ENCODE measurements around the gene HSPA8. TPM values are rescaled to one million over a fixed set of nuclear protein-coding genes. Genes with fewer than 3 reads are reported as not detected.
A peak's percentile ranks its signal among the peaks of the same experiment; 100 is the strongest.

The HSPA8 gene
- total RNA-seq, 3 donors from 2014 or later = 691 to 851 (median 698) TPM

GRCh38 chr11:123056835-123057491, 5.0 kb downstream of the HSPA8 start:
- no peaks in the 10 kb centered on the region for H3K9me3 ChIP-seq
- H3K36me3 ChIP-seq = no peaks in the 10 kb centered on the region
- H3K4me1 ChIP-seq = peaks cover 9 to 10% of the 10 kb centered on the region in 2 donors
- intact Hi-C loops (cut with DNase I; ENCODE audit: low total_unique reads) = no loop called here
- no peak for DNase-seq (ENCODE audit: low spot score in 2 of 2)
- no peak overlapping the region for H3K27ac ChIP-seq
- TF ChIP-seq POLR2AphosphoS5 (IDR thresholded peaks at IDR 0.05) (no peak), CTCF (IDR thresholded peaks at IDR 0.05) (no peak), POLR2A (IDR thresholded peaks at IDR 0.05) (no peak)
- no peak overlapping the region for H3K4me3 ChIP-seq
- no peaks in the 10 kb centered on the region for H3K27me3 ChIP-seq

GRCh38 chr11:123055191-123055901, 6.6 kb downstream of the HSPA8 start:
- intact Hi-C loops (cut with DNase I; ENCODE audit: low total_unique reads) = no loop called here
- H3K9me3 ChIP-seq = no peaks in the 10 kb centered on the region
- no peak overlapping the region for H3K4me3 ChIP-seq
- DNase-seq (ENCODE audit: low spot score in 2 of 2) = no peak
- H3K36me3 ChIP-seq = no peaks in the 10 kb centered on the region
- no peak overlapping the region for H3K27ac ChIP-seq
- TF ChIP-seq CTCF (IDR thresholded peaks at IDR 0.05) (no peak), POLR2AphosphoS5 (IDR thresholded peaks at IDR 0.05) (no peak), POLR2A (IDR thresholded peaks at IDR 0.05) (no peak)
- H3K27me3 ChIP-seq = no peaks in the 10 kb centered on the region
- H3K4me1 ChIP-seq = peaks cover 9 to 10% of the 10 kb centered on the region in 2 donors

GRCh38 chr11:123054301-123055065, 7.5 kb downstream of the HSPA8 start:
- H3K36me3 ChIP-seq = no peaks in the 10 kb centered on the region
- no peaks in the 10 kb centered on the region for H3K27me3 ChIP-seq
- no peaks in the 10 kb centered on the region for H3K9me3 ChIP-seq
- peaks cover 9 to 10% of the 10 kb centered on the region in 2 donors for H3K4me1 ChIP-seq
- no peak for DNase-seq (ENCODE audit: low spot score in 2 of 2)
- intact Hi-C loops (cut with DNase I; ENCODE audit: low total_unique reads) = no loop called here
- TF ChIP-seq POLR2A (IDR thresholded peaks at IDR 0.05) (no peak), CTCF (IDR thresholded peaks at IDR 0.05) (peak; percentile 63 to 69 (median 66))
- no peak overlapping the region for H3K4me3 ChIP-seq
- H3K27ac ChIP-seq = peak overlapping the region in 1 of 2 donors; percentile 4

- Histone ChIP-seq H3K27me3 (no peaks in the 10 kb centered on the region), H3K9me3 (no peaks in the 10 kb centered on the region), H3K4me1 (no peaks in the 10 kb centered on the region), H3K4me3 (no peak overlapping the region), H3K36me3 (no peaks in the 10 kb centered on the region), H3K27ac (no peak overlapping the region)
- DNase-seq (ENCODE audit: low spot score in 2 of 2) = no peak
- TF ChIP-seq POLR2A (IDR thresholded peaks at IDR 0.05) (no peak), POLR2AphosphoS5 (IDR thresholded peaks at IDR 0.05) (no peak), CTCF (IDR thresholded peaks at IDR 0.05) (no peak)
- intact Hi-C loops (cut with DNase I; ENCODE audit: low total_unique reads) = no loop called here
Measured at GRCh38 chr11:123052901-123053721, 8.8 kb downstream of the HSPA8 start.

All from breast epithelium (tissue), 4 donors.